Fibroblast of villous mesenchyme (primary cell): Measurements from ENCODE around the gene RNU7-1. TPM values are rescaled to one million over a fixed set of nuclear protein-coding genes. Genes with fewer than 3 reads are reported as not detected.

Source experiments
- DNase-seq: peaks from one replicate; pipeline ENCODE4 v3.0.0-alpha.2; 2010; ENCODE audit warnings: low read depth
- H3K4me3 ChIP-seq: 2 replicates; pipeline ENCODE4 v1.5.1; 2011; ENCODE audit warnings: low read depth, mild to moderate bottlenecking, low read length
- total RNA-seq: library from RNA; depleted of rRNA; stranded (reverse); fragments of >200 nt; gene quantifications from 2 replicates; pipeline ENCODE4 v1.2.3, GENCODE V29; 2012
- TF ChIP-seq, protein P1 (sequence below): IDR thresholded peaks from 2 replicates; pipeline ENCODE4 v1.5.1; 2012; ENCODE audit warnings: low read depth, mild to moderate bottlenecking, low read length; ENCODE audit not compliant: insufficient read depth

Gene RNU7-1
- total RNA-seq, 1 donor: not detected

GRCh38 chr12:6939191-6939540 lies 4.5 kb upstream of the RNU7-1 start:
- no peak for DNase-seq
- TF ChIP-seq, protein P1, sequence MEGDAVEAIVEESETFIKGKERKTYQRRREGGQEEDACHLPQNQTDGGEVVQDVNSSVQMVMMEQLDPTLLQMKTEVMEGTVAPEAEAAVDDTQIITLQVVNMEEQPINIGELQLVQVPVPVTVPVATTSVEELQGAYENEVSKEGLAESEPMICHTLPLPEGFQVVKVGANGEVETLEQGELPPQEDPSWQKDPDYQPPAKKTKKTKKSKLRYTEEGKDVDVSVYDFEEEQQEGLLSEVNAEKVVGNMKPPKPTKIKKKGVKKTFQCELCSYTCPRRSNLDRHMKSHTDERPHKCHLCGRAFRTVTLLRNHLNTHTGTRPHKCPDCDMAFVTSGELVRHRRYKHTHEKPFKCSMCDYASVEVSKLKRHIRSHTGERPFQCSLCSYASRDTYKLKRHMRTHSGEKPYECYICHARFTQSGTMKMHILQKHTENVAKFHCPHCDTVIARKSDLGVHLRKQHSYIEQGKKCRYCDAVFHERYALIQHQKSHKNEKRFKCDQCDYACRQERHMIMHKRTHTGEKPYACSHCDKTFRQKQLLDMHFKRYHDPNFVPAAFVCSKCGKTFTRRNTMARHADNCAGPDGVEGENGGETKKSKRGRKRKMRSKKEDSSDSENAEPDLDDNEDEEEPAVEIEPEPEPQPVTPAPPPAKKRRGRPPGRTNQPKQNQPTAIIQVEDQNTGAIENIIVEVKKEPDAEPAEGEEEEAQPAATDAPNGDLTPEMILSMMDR: no peak
- H3K4me3 ChIP-seq: no peak overlapping the region

DNA sequence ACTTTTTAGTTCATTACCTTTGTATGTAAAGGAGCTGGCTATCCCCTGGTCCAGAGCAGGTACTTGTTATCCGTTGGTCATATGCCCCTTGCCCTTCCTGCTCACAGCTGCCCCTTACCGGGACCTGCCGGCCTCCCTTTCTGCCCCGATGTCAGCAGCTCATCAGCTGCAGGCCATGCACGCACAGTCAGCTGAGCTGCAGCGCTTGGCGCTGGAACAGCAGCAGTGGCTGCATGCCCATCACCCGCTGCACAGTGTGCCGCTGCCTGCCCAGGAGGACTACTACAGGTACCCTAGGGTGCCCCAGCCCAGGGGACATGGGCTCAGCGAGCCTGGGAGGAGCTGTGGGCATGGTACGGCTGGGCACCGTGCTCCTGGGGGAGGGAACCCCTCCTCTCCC lies 2.3 kb upstream of the RNU7-1 start:
- TF ChIP-seq, protein P1: no peak
- DNase-seq: no peak
- no peak overlapping the region for H3K4me3 ChIP-seq

GRCh38 chr12:6941782-6942181 lies 1.8 kb upstream of the RNU7-1 start:
- TF ChIP-seq, protein P1: no peak

DNA sequence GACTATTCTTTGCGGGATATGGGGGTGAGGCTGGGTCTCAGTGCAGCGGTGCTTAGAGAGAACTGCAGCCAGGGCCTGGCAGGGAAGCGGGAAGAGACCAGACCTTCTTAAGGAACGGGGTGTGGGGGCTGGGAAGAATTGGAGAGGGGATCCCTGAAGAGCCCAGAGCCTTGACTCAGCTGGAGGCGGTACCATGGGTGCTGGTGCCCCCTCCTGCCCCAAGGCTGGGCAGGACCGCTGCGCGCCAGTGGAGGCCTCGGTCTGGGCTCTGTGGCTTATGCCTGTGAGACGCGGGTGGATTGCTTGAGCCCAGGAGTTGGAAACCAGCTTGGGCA lies 1.3 kb upstream of the RNU7-1 start:
- H3K4me3 ChIP-seq: no peak overlapping the region
- TF ChIP-seq, protein P1: no peak
- DNase-seq: no peak

More at GRCh38 chr12:6941782-6942181, 1.8 kb upstream of the RNU7-1 start:
- DNase-seq: no peak
- H3K4me3 ChIP-seq: no peak overlapping the region

DNA sequence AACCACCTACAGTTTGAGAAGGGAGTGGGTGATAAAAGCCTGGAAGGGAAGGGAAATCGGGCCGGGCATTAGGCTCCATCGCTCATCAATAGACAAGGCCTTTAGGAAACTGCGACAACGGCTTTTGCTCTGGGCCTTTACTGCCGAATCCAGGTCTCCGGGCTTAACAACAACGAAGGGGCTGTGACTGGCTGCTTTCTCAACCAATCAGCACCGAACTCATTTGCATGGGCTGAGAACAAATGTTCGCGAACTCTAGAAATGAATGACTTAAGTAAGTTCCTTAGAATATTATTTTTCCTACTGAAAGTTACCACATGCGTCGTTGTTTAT lies 261 bp upstream of the RNU7-1 start:
- TF ChIP-seq, protein P1: no peak
- peak overlapping the region; percentile 76 for H3K4me3 ChIP-seq
- DNase-seq: peak; percentile 96

GRCh38 chr12:6944381-6945186 lies 968 bp downstream of the RNU7-1 start:
- peak; percentile 92 for DNase-seq
- TF ChIP-seq, protein P1: peak; percentile 88
- peak overlapping the region; percentile 76 for H3K4me3 ChIP-seq

DNA sequence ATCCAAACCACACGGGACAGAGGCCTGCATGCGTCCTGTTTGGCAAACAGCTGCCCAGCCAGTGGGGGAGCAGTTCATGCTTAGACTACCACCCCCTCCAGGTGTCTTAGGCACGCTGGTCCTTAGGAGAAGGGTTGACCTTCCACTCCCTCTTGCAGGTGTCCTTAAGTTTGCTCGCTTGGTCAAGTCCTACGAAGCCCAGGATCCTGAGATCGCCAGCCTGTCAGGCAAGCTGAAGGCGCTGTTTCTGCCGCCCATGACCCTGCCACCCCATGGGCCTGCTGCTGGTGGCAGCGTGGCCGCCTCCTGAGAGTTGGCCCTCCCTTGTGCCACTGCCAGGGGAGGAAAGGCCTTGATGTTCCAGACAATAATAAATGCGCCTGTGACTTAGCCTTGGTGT lies 2.0 kb downstream of the RNU7-1 start:
- TF ChIP-seq, protein P1: no peak
- DNase-seq: no peak
- H3K4me3 ChIP-seq: no peak overlapping the region
